HG02588 (cell line): Measurements from ENCODE around the gene NOS2.
"Not testable (repeated sequence)": the region's sequence is repeated elsewhere in the genome, so short reads cannot be mapped to it uniquely, and the experiment has no call there.

Experiments used
- ATAC-seq: cut with Tn5 transposase; IDR thresholded peaks from one replicate; pipeline ENCODE4 v1.9.1; 2021; ENCODE audit warnings: mild to moderate bottlenecking, moderate library complexity; ENCODE audit not compliant: unreplicated experiment

NOS2 gene

GRCh38 chr17:27733773-27734172 lies 66.6 kb downstream of the NOS2 start:
- no peak for ATAC-seq

DNA sequence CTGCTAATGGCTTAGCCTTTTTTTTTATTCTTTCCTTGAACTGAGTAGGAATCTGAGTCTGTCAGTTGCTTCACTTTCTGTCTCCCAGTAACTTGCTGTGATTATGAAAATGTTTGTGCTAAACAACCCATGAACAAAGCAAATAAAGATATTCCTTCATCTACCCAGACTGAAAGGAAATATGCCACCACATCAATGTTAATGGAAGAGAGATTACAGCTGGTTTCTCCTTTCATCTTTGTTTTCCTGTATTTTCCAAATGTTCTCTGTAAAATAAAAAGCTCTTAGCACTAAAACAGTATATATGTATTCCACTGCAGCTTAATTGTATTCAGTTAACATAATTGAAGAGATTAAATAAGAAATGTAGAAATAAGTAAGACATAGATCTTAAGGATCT lies 67.6 kb downstream of the NOS2 start:
- not testable (repeated sequence) for ATAC-seq

- not testable (repeated sequence) for ATAC-seq
Measured at GRCh38 chr17:27725982-27726381, 74.3 kb downstream of the NOS2 start.

DNA sequence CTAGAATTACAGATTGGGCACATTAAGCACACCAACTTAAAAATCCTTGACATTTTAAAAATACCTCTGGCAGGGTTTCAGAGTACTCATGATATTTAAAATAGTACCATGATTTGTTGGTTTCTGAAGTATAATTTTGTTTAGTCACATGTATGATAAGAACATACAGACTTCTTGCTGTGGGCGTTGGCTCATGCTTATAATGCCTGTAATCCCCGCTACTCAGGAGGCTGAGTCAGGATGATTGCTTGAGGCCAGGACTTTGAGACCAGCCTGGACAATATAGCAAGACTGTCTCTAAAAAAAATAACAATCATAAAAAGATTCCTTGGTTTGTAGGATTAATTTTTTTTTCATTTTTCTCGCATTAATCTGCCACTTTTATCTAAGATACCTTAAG lies 78.5 kb downstream of the NOS2 start:
- ATAC-seq: no peak
